ENCODE measurements around the gene IRF5. TPM values are rescaled to one million over a fixed set of nuclear protein-coding genes. Genes with fewer than 3 reads are reported as not detected.

The IRF5 gene
- total RNA-seq, 1 experiment from 2014 or later = 0.66 TPM

DNA sequence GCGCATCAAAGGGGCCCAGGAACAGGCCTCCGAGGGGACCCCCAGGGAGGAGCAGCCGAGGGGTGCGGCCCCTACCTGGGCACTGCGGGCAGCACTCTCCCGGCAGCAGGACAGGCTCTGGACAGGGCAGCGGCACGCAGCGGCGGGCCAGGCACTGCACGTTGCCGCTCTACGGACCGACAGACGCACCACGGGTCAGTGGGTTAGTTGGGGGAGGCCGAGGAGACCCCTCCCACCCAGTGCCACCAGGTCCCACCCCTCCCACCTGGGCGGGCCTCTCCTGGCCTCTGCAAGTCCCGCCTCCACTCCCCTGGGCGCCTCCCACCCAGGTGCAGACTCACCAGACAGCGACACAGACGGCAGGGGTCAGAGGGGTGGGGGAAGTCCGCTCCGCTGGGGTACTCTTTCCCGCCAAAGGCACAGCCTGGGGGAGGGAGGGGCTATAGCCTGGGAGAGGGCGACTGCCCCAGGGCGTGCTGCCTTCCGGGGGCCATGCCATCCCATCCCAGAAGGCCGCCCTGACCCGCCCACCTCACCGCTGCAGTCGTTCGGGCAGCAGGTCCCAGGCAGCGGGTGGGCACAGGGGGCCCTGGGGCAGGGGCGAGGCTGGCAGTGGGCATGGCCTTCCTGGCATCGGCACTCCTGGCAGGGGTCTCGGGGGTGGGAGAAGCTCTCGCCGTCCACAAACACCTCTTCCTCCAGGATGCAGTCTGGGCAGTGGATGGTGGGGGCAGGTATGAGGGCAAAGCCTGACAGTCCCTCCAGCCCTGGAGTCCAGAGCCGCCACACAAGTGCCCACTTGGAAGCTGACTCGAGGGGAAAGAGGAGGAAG, 46.4 kb upstream of the IRF5 start:
- H3K27me3 Mint-ChIP-seq (ENCODE audit: low read depth) = peaks cover 7% of the 10 kb centered on the region; the same call in 1 of the 2 replicates
- H3K4me1 Mint-ChIP-seq = peaks cover 3% of the 10 kb centered on the region; the same call in 1 of the 2 replicates
- H3K4me3 Mint-ChIP-seq = peak overlapping the region; percentile 50
- ChIA-PET POLR2A (no interaction called here), CTCF (interaction anchor here (2.1 kb wide), 1 partner anchor 8 kb away, joined by 11 read pairs; no protein-coding TSS in a partner anchor)
- no peak overlapping the region for H3K27ac Mint-ChIP-seq
- ATAC-seq (peak; percentile 69), DNase-seq (ENCODE audit: low spot score) (peak; percentile 67)
- H3K36me3 Mint-ChIP-seq = no peaks in the 10 kb centered on the region
- H3K9me3 Mint-ChIP-seq = no peaks in the 10 kb centered on the region
- TF ChIP-seq, protein P1, sequence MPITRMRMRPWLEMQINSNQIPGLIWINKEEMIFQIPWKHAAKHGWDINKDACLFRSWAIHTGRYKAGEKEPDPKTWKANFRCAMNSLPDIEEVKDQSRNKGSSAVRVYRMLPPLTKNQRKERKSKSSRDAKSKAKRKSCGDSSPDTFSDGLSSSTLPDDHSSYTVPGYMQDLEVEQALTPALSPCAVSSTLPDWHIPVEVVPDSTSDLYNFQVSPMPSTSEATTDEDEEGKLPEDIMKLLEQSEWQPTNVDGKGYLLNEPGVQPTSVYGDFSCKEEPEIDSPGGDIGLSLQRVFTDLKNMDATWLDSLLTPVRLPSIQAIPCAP (CRISPR knock-in tag; IDR thresholded peaks at IDR 0.05) = no peak
- 0 out of 2 replicates have a peak, but pooled peaks have one; percentile 30 for TF ChIP-seq ZNF423 (CRISPR knock-in tag; IDR thresholded peaks at IDR 0.05)
- no peak for TF ChIP-seq FOXJ3 (CRISPR knock-in tag; IDR thresholded peaks at IDR 0.05; ENCODE audit: borderline replicate concordance)
- no peak for TF ChIP-seq TCF7 (CRISPR knock-in tag; IDR thresholded peaks at IDR 0.05; ENCODE audit: low read depth)
- no peak for TF ChIP-seq NR2C2 (CRISPR knock-in tag; IDR thresholded peaks at IDR 0.05)
- TF ChIP-seq CREB1 (CRISPR knock-in tag; IDR thresholded peaks at IDR 0.05) = no peak
- no peak for TF ChIP-seq ZNF416 (CRISPR knock-in tag; IDR thresholded peaks at IDR 0.05)
- TF ChIP-seq AR (CRISPR knock-in tag; IDR thresholded peaks at IDR 0.05) = no peak
- TF ChIP-seq ZMAT4 (CRISPR knock-in tag; IDR thresholded peaks at IDR 0.05) = no peak
- 0 out of 2 replicates have a peak, but pooled peaks have one; percentile 45 for TF ChIP-seq SP1 (CRISPR knock-in tag; conservative IDR thresholded peaks at IDR 0.05)
- TF ChIP-seq, protein P2, sequence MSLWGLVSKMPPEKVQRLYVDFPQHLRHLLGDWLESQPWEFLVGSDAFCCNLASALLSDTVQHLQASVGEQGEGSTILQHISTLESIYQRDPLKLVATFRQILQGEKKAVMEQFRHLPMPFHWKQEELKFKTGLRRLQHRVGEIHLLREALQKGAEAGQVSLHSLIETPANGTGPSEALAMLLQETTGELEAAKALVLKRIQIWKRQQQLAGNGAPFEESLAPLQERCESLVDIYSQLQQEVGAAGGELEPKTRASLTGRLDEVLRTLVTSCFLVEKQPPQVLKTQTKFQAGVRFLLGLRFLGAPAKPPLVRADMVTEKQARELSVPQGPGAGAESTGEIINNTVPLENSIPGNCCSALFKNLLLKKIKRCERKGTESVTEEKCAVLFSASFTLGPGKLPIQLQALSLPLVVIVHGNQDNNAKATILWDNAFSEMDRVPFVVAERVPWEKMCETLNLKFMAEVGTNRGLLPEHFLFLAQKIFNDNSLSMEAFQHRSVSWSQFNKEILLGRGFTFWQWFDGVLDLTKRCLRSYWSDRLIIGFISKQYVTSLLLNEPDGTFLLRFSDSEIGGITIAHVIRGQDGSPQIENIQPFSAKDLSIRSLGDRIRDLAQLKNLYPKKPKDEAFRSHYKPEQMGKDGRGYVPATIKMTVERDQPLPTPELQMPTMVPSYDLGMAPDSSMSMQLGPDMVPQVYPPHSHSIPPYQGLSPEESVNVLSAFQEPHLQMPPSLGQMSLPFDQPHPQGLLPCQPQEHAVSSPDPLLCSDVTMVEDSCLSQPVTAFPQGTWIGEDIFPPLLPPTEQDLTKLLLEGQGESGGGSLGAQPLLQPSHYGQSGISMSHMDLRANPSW (CRISPR knock-in tag; conservative IDR thresholded peaks at IDR 0.05; ENCODE audit: low read depth) = no peak
- peak; percentile 43; the same call in 1 of the 2 replicates for TF ChIP-seq ZNF121 (CRISPR knock-in tag; IDR thresholded peaks at IDR 0.05)
- TF ChIP-seq ATF3 (CRISPR knock-in tag; conservative IDR thresholded peaks at IDR 0.05) = no peak
- TF ChIP-seq SMAD4 (CRISPR knock-in tag; IDR thresholded peaks at IDR 0.05) = no peak
- TF ChIP-seq, protein P3, sequence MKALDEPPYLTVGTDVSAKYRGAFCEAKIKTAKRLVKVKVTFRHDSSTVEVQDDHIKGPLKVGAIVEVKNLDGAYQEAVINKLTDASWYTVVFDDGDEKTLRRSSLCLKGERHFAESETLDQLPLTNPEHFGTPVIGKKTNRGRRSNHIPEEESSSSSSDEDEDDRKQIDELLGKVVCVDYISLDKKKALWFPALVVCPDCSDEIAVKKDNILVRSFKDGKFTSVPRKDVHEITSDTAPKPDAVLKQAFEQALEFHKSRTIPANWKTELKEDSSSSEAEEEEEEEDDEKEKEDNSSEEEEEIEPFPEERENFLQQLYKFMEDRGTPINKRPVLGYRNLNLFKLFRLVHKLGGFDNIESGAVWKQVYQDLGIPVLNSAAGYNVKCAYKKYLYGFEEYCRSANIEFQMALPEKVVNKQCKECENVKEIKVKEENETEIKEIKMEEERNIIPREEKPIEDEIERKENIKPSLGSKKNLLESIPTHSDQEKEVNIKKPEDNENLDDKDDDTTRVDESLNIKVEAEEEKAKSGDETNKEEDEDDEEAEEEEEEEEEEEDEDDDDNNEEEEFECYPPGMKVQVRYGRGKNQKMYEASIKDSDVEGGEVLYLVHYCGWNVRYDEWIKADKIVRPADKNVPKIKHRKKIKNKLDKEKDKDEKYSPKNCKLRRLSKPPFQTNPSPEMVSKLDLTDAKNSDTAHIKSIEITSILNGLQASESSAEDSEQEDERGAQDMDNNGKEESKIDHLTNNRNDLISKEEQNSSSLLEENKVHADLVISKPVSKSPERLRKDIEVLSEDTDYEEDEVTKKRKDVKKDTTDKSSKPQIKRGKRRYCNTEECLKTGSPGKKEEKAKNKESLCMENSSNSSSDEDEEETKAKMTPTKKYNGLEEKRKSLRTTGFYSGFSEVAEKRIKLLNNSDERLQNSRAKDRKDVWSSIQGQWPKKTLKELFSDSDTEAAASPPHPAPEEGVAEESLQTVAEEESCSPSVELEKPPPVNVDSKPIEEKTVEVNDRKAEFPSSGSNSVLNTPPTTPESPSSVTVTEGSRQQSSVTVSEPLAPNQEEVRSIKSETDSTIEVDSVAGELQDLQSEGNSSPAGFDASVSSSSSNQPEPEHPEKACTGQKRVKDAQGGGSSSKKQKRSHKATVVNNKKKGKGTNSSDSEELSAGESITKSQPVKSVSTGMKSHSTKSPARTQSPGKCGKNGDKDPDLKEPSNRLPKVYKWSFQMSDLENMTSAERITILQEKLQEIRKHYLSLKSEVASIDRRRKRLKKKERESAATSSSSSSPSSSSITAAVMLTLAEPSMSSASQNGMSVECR (CRISPR knock-in tag; IDR thresholded peaks at IDR 0.05; ENCODE audit: borderline replicate concordance) = no peak
- TF ChIP-seq ESRRA (CRISPR knock-in tag; IDR thresholded peaks at IDR 0.05; ENCODE audit: borderline replicate concordance) = no peak
- TF ChIP-seq, protein P4, sequence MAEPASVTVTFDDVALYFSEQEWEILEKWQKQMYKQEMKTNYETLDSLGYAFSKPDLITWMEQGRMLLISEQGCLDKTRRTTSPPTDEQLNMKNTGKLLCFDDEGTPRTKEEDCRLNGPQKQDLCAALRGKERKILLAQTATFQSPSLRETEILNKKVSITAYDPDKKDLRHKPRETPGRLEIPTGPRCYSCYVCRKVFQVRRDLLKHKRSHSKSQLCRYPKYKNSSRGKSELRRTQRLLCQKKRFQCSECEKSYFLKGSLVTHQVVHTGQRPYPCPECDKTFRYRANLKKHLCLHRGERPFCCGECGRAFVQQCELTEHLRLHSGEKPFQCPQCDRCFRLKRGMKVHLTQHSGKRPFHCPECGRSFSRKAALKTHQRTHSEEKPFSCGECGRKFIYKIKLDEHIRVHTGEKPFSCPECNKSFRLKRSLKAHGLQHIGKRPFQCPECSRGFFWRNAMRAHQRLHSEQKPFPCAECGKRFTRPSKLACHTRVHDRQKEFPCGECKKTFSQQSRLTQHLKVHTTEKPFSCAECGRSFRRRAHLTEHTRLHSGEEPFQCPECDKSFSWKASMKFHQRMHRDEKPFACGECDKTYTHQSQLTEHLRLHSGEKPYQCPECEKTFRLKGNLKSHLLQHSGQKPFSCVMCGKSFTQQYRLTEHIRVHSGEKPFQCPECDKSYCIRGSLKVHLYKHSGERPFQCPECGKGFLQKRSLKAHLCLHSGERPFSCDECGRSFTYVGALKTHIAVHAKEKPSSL (CRISPR knock-in tag; conservative IDR thresholded peaks at IDR 0.05) = no peak
- no peak for TF ChIP-seq TEAD4 (CRISPR knock-in tag; IDR thresholded peaks at IDR 0.05)
- TF ChIP-seq FOXK1 (CRISPR knock-in tag; IDR thresholded peaks at IDR 0.05) = no peak
- no peak for TF ChIP-seq MXD4 (CRISPR knock-in tag; IDR thresholded peaks at IDR 0.05; ENCODE audit: borderline replicate concordance)
- TF ChIP-seq HMGXB4 (CRISPR knock-in tag; IDR thresholded peaks at IDR 0.05) = no peak
